Liver (tissue), 3 donors: ENCODE data around the gene CEPT1.

Source experiments
- RAD21 ChIP-seq, 2 donors: IDR thresholded peaks; 2 replicates each; pipeline ENCODE4 v1.6.1; 2016; ENCODE audit warnings: antibody characterized with exemption in 2 of 2, mild to moderate bottlenecking in 2 of 2
- TF ChIP-seq, protein P1 (sequence below): fragments of 150-350 bp; IDR thresholded peaks from 2 replicates; pipeline ENCODE4 v1.5.1; 2017; ENCODE audit warnings: improper control_type of control experiment, low read depth, low read length; ENCODE audit not compliant: missing input control
- TF ChIP-seq, protein P2 (sequence below): IDR thresholded peaks from 2 replicates; pipeline ENCODE4 v1.6.1; 2016; ENCODE audit warnings: antibody characterized with exemption, mild to moderate bottlenecking
- TF ChIP-seq, protein P3 (sequence below): IDR thresholded peaks from 2 replicates; pipeline ENCODE4 v1.6.1; 2016; ENCODE audit warnings: antibody characterized with exemption
- donor health status: healthy.
- donor health status: healthy.

DNA sequence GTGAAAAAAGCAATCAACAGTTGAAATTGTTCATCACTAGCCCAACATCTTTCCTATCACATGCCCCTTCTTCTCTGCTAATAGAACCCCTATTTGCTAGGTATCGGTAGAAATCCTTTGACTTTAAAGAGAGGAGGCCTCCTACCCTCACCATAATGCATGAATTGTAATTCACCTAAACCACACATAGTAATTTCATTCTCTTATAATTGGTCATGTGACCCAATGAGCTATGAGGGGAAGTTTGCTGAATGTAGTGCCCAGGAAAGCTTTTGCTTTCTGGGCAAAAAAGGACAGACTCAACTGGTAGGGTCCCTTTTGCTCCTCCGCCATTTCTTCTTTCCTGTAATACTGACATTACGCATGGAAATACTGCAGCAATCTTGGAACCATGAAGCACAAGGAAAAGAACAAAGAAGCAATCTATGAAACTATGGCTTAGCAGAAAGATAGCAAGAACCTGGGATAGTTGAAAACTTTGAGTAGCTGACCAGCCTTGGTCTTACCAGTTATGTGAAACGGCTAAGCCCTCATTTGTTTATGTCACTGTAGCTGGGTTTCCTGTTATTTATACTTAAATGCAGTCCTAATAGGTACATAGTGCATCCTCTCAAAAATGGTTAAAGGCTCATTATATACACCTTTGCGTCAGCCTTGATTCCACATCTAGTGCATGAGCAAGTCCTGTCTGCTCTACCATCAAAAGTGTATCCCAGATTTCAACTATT lies 77.3 kb downstream of the CEPT1 start:
- TF ChIP-seq, protein P1, sequence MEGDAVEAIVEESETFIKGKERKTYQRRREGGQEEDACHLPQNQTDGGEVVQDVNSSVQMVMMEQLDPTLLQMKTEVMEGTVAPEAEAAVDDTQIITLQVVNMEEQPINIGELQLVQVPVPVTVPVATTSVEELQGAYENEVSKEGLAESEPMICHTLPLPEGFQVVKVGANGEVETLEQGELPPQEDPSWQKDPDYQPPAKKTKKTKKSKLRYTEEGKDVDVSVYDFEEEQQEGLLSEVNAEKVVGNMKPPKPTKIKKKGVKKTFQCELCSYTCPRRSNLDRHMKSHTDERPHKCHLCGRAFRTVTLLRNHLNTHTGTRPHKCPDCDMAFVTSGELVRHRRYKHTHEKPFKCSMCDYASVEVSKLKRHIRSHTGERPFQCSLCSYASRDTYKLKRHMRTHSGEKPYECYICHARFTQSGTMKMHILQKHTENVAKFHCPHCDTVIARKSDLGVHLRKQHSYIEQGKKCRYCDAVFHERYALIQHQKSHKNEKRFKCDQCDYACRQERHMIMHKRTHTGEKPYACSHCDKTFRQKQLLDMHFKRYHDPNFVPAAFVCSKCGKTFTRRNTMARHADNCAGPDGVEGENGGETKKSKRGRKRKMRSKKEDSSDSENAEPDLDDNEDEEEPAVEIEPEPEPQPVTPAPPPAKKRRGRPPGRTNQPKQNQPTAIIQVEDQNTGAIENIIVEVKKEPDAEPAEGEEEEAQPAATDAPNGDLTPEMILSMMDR = no peak
- TF ChIP-seq, protein P2, sequence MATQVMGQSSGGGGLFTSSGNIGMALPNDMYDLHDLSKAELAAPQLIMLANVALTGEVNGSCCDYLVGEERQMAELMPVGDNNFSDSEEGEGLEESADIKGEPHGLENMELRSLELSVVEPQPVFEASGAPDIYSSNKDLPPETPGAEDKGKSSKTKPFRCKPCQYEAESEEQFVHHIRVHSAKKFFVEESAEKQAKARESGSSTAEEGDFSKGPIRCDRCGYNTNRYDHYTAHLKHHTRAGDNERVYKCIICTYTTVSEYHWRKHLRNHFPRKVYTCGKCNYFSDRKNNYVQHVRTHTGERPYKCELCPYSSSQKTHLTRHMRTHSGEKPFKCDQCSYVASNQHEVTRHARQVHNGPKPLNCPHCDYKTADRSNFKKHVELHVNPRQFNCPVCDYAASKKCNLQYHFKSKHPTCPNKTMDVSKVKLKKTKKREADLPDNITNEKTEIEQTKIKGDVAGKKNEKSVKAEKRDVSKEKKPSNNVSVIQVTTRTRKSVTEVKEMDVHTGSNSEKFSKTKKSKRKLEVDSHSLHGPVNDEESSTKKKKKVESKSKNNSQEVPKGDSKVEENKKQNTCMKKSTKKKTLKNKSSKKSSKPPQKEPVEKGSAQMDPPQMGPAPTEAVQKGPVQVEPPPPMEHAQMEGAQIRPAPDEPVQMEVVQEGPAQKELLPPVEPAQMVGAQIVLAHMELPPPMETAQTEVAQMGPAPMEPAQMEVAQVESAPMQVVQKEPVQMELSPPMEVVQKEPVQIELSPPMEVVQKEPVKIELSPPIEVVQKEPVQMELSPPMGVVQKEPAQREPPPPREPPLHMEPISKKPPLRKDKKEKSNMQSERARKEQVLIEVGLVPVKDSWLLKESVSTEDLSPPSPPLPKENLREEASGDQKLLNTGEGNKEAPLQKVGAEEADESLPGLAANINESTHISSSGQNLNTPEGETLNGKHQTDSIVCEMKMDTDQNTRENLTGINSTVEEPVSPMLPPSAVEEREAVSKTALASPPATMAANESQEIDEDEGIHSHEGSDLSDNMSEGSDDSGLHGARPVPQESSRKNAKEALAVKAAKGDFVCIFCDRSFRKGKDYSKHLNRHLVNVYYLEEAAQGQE = no peak
- TF ChIP-seq RAD21 (IDR thresholded peaks at IDR 0.05) = no peak
- TF ChIP-seq, protein P3, sequence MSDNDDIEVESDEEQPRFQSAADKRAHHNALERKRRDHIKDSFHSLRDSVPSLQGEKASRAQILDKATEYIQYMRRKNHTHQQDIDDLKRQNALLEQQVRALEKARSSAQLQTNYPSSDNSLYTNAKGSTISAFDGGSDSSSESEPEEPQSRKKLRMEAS = no peak
